Measurements from ENCODE around the gene HBZ.
"Not testable (repeated sequence)": the region's sequence is repeated elsewhere in the genome, so short reads cannot be mapped to it uniquely, and the experiment has no call there.

Gene HBZ

DNA sequence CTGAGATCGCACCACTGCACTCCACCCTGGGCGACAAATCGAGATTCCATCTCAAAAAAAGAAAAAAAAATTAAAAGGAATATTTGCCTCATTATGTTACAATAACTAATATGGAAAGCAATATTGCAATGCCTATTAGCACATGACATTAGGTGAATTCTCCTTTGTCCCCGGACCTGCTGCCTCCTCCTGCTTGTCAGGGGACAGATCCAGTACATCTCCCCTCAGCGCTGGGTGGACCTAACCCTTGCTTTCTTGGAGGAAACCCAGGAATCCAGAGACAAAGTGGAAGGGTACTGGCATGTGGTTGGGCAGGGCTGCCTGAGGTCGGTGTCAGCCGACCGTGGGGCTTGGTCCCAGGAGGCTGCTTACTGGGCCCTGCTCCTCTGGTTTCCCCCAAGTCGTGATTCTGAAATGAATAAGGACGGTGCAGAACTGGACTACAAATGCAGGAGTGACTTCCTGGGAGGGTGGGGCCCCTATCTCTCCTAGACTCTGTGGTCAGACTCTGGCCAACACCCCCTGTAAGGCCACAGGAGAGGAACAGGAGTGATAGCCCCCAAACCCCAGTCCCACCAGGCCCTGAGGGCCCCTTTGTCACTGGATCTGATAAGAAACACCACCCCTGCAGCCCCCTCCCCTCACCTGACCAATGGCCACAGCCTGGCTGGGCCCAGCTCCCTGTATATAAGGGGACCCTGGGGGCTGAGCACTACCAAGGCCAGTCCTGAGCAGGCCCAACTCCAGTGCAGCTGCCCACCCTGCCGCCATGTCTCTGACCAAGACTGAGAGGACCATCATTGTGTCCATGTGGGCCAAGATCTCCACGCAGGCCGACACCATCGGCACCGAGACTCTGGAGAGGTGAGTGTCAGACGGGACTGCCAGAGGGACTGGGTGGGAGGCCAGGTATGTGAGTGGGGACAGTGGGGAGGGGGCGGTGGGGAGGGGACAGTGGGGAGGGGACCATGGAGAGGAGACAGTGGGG lies at the start of gene HBZ:
Gene HBZ, plus strand, starts transcription at position 504 of the 988 bp plus-strand sequence. Its CDS starts 266 bp downstream, at position 770.
- DNase-seq: no peak

DNA sequence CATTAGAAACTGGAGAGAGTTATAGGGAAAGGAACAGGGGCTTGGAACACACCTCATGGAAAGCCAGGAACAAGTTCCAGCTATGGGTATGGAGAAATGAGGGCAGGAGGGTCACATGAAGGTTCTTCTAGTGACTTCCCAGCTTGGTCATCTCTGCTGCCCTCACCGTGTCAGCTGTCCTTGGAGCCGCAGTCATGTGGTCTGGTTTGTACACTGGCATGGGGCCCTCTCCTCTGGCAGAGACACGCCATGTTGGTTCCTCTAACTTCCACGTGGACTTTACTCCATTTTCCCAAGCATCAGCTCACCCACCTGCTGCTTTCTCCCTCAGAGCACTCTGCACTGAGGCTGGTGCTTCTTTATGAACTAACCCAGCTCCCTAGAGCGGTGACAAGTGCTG lies 48.1 kb upstream of the HBZ start:
- no peak for DNase-seq

DNA sequence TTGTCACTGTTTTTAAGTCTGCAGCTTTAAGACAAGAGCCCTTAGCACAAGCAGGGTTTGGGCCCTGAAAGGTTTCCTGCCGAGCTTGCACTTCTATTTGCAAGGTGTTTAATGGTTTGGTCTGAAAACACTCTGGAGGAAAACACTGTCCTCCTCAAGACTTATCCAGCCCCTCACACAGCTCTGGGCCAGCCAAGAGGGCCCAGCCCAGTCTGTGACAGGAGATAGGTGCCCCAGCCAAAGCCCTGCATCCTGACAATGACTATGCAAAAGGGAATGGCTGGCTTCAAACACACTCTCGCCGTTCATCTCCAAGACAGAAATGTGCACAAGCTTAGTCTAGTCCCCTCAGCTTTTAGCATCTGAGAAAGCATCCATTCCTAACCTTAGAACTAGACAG lies 47.5 kb upstream of the HBZ start:
- DNase-seq: no peak

DNA sequence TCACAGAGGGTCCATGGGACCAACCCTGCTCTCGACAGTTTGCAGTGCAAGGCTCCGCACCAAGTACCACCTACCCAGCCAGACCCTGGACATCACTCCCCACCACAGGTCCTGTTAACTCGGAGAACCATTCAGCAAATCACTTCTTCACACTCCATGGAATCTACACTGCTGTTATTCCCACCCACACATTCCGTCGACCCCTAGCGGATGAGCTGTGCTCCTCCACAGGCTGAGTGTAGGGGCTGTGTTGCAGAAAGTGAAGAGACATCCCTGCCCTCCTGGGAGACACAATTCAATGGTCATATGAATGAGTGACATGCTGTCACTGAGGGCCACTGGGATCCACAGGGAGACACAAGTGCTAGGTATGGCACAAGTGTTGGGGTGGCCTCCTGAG lies 46.9 kb upstream of the HBZ start:
- no peak for DNase-seq

DNA sequence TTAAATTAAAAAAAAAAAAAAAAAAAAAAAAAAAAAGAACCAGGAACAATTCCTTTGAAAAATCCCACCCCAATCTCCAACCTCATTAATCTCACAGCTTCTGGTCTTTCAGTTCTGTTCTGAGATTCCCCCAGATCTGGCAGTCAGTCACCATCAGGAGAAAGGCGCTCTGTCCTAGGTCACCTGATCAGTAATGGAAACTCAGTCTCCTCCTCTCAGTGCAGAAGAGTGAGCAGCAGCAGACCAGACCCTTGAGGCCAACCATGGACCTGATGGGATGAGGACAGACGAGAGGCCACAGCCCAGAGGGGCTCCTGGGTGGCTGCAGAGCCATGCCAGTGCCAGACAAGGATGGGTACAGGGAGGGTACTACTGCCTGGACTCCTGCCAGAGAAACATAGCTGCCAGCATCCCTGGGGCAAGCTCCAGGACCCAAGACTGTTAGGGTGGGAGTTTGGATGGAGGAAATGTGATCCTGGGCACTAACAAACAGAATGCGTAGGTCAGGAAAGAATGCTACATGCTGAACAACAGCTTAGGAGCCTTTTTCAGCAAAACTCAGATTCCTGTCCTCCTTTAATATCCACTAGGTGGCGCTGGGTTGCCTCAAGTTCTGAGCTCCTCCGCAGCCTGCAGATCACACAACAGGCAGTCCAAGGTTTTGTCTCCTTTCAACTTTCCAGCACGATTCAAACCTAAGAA lies 45.7 kb upstream of the HBZ start:
- DNase-seq: peak; percentile 74

DNA sequence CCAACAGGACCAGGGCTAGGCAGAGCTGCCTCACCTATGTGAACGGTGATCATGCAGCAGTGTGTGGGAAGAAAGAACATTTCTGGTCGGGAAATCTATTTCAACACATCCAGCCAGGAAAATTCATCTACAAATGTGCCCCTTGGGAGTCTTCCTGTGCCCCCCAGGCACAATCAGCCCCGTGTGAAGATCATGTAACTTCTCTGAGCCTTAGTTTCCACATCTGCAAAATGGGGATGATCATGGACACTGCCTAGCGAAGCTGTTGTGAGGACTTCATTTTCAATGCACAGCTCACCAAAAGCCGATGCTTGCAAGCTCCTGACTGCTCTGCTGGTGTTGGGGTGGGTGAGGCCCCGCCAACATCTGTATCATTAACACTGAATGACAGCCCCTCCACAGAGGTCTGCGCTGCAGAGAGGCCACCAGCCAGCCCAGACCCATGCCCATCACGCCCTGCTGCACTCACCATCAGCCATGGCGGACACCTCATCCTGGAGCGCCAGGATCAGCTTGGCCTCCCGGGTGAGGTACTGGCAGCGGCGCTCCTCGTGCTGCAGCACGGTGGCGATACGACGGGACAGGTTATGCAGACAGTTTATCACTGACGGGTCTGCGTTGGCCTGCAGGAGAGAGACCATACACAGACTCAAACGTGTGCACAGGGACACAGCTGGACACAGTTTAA lies 40.1 kb upstream of the HBZ start:
- no peak for DNase-seq

DNA sequence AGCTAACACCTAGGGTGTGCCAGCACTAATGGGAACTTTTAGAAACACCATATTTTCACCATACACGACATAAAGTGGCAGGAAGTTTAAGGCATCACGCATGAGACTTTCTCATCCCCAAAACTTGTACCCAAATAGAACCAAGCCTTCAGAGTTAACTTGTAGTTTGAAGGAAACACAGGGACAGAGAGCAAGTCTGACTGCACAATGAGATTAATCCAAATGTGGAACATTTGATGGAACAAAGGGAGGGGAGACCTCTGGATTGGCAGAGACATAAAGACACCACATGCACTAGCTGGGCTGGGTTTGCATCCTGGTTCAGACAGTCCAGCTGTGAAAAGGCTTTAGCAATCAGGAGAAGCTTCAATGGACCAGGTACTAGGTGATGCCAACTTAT lies 38.1 kb upstream of the HBZ start:
- DNase-seq: no peak

DNA sequence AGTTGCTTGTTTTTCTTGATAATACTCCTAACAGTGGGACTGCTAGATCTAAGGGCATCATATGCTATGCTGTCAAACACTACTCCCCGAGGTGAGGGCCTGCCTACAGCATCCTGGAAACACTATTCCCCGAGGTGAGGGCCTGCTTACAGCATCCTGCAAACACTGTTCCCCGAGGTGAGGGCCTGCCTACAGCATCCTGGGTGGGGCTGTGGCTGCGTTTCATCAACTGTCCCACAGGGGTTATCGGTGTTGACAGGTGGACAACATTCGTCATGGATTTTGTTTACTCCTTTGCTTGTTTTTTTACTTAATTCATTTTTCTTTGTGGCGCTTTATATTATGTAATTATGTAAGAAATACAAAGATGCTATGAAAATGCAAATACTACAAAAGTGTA lies 36.4 kb upstream of the HBZ start:
- no peak for DNase-seq

DNA sequence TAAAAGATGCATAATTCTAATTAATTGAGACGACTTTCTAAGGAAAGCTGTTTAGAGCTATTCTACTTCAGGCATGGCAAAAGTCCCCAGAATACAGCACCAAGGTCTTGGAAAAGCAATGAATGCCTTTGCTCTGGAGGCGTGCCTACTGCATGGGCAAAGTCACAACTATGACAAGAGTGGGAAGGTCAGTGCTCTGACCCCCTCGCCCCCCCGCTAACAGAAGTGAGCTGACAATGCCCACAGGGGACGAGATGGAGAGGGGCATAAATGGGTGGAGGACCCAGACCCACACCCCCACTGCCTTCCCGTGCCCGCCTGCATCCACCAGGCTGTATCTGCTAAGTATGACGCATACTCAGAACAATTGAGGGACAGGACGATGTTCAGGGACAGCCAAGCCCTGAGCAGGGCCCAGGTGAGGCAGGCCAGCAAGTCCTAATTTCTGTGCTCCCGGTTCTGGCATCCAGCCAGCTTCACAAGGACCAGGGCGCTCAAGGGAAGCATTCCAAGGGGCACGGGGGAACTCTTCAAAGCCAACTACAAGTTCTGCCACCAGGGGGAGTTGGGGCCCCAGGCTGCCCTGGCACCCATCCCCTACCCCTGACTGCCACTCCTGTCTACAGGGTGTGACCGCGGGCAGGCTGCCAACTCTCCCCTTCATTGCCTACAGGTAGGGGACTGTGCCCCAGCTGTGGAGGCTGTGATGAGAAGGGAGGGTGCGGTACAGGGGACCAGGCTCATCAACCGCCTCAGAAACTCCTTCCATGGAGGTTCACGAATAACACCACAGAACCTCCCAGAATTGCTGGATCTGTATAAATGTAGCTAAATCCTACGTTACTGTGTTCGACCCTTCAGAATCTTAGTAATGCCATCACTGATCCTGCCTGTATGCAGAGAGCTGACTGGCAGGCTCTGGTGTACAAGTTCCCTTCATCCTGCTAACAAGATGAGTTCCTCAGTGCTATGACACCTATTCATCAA lies 34.8 kb upstream of the HBZ start:
- no peak for DNase-seq

DNA sequence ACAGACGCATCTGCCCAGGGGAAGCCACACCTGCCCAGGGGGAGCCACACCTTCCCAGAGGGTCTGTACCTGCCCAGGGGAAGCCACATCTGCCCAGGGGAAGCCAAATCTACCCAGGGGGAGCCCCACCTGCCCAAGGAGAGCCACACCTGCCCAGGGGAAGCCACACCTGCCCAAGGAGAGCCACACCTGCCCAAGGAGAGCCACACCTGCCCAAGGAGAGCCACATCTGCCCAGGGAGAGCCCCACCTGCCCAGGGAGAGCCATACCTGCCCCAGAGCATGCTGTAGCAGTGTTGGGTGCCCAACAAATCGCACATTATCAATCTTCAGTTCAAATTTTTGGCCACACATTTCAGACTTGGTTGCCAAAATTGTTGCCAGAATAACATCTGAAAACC lies 33.6 kb upstream of the HBZ start:
- DNase-seq: no peak

DNA sequence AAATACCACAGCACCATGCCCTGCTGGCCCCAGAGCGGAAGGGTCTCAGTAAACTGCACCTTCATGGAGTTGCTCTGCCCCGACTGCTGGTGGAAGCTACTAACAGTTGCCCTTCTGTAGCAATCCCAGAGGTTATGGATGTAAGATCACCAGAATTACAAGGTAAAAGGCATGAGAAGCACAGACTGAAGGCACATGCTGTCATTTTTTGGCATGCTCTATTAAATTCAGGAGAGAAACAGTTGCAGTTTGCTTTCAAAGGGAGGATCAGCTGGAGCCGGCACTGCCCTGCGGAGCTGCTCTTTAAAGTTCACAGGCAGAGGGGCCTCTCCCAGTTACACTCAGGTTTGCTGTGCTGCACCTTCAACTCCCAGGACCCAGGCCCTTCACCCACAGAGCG lies 33.1 kb upstream of the HBZ start:
- DNase-seq: no peak

DNA sequence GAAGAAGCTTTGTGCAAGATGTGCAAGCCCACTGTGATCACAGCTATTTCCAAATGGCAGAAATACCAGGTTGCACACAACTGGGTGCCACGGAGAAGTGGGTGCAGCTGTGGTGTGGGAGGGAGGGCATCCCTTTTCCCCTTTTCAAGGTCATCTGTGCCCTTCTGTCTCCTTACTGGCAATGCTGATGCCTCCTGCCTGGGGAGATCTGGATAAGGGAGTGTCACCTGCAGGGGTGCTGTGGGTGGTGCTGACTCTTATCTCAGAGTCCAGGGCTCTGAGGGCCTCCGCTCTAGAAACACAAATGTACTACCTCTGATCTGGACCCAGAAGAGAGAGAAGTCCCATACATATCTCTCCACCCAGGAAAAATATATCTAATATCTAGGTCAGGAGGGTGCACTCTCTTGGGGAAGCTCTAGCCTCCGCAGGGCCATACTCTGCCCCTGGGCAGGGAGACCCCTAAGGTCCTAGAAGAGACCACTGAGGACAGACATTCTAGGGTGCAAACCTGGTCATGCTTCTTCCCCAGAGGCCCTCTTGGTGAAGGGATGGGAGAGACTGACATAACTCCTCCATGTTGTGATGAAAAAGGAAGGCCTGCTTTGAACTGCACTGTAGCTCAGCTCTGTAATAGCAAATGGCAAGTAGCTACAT lies 32.5 kb upstream of the HBZ start:
- no peak for DNase-seq

DNA sequence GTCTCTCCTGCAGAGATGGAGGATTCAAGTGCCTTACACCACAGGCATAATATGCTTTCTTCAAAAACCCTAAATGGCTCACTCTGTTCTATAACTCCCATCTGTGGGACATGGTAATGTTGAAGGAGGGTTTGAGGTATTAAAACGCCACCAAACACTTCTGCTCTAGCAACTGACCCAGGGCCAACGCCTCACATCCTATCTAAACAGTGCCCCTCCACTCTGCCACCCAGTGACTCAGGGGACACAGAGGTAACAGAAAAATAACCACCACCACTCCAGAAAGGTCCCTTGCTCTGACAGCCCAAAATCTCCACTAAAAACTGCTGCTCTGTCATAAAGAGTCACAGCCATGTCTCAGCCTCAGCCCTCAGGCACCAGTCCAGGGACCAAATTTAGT lies 31.7 kb upstream of the HBZ start:
- DNase-seq: no peak

DNA sequence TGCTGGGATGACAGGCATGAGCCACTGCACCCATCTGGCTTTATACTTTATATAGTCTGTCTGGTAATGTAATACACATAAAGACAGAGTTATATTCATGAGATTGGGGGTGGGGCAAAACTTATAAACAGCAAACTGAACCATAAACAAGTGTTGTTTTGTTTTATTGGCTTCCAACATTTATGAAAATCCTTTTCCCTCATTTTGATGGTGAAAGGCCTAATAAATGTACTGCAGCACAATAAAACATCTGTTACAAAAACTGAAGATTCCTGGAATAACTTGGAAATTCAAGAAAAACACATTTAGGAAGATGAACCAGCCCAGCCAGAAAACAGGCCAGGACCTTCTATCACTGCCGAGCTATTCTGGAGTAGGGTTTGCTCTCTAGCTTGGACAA lies 30.1 kb upstream of the HBZ start:
- no peak for DNase-seq

DNA sequence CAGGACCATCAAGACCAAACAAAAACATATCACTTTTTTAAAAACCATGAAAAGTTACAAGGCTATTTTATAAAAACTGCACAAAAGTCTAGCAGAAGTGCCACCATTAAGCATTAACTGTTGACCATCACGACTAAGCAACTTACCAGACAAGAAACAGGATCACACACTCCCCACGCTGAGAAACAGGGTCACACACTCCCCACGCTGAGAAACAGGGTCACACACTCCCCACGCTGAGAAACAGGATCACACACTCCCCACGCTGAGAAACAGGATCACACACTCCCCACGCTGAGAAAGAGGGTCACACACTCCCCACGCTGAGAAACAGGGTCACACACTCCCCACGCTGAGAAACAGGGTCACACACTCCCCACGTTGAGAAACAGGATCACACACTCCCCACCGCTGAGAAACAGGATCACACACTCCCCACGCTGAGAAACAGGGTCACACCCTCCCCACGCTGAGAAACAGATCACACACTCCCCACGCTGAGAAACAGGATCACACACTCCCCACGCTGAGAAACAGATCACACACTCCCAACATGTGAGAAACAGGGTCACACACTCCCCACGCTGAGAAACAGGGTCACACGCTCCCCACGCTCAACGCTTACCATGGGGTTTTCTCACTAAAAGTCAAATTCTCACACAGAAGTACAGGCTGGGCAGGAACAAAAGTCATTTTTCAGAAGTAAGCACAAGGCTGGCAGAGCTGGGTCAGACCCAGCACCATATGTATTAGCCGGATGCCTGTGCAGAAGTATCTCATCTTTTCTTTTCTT lies 28.7 kb upstream of the HBZ start:
- not testable (repeated sequence) for DNase-seq

DNA sequence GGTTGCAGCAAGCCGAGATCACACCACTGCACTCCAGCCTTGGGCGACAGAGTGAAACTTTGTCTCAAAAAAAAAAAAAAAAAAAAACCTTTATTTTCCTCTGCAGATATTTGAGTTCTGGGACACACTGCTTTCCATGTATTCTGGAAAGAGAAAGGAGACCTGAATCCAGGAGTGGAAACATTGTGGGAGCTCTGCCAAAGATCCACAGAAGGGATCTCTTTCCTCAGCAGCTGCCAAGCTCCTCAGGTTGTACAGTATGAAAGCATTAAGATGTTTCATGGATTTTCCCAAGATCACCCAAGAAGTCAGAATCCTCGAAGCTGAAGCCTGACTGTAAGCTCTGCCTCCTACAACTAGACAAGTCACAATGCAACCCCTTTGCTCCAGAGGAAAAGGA lies 27.4 kb upstream of the HBZ start:
- no peak for DNase-seq

DNA sequence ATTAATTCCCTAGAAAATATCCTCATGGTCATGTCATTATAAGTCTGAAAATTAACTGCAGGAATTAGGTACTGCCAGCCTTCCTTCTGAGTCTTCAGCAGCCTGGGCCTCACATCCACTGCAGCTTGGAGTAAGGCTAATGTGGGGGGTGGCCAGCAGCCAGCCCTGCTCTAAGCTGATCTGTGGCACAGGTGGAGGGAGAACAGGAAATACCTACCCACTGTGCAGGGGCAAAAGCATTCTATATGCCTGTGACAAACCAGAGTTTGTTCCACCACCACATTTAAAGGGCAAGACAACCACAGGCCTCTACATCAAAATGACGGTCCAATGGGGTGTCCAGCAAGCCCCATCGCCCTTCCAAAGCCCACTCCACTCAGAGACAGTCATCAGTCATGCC lies 23.4 kb upstream of the HBZ start:
- DNase-seq: no peak

DNA sequence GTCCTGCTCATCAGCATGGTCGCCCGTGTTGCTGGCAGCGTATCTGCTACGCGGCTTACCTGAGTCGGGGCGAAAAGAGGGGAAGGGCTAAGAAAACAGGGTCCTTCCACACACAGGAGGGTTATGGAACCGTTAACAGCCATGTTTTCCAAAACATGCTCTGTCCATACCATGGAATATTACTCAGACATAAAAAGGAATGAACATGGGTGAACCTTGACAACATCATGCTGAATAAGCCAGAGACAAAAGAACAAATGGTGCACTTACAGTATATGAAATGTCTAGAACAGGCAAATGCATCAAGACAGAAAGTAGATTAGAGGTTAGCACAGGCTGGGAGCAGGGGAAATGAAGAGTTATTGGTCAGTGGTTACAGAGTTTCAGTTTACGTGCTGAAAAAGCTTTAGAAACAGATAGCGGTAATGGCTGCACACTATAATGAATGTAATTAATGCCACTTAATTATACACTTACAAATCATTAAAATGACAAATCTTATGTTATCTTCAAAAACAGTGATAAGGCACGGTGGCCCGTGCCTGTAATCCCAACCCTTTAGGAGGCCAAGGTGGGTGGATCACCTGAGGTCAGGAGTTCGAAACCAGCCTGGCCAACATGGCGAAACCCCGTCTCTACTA lies 21.8 kb upstream of the HBZ start:
- no peak for DNase-seq

DNA sequence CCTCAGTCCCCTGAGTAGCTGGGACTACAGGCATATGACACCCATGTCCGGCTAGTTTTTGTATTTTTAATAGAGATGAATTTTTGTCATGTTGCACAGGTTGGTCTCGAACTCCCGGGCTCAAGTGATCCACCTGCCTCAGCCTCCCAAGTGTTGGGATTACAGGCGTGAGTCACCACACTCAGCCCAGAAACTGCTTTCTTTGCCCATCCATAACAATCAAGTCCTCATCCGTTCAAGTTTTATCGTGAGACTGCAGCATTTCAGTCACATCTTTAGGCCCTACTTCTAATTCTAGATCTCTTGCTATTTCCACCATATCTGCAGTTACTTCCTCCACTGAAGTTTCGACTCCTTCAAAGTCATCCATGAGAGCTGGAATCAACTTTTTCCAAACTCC lies 20.3 kb upstream of the HBZ start:
- no peak for DNase-seq

DNA sequence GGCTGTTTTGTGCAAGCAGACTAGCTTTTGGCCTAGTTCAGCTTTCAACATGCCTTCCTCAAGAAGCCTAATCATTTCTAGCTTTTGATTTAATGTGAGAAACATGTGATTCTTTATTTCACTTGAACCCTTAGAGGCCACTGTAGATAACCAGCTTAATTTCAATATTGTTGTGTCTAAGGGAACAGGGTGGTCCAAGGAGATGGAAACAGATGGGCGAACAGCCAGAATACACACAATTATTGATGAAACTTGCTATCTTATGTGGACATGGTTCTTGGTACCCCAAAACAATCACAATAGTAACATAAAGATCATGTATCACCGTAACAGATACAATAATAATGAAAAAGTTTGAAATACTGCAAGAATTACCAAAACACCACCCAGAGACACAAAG lies 18.7 kb upstream of the HBZ start:
- DNase-seq: no peak

DNA sequence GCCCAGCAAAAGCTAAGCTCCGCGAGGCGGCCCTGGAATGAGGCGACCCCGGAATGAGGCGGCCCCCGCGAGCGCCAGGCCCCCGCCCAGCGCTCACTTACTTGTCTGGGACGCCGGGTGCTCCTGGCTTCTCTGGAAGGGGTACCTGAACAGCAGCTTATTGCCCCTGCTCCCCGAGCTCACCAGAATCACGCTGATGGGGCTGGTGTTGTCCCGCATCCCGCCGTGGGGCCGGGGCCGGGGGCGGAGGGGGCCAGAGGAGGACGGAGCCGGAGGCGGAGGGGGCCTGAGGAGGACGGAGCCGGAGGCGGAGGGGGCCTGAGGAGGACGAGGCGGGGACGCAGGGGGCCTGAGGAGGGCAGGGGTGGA lies 14.4 kb upstream of the HBZ start:
- DNase-seq: no peak

Measured in amniotic stem cell (primary cell).